ENCODE results near the gene KIAA0825. TPM values are rescaled to one million over a fixed set of nuclear protein-coding genes. Genes with fewer than 3 reads are reported as not detected.

KIAA0825 gene
- total RNA-seq, 1 experiment from 2014 or later, result 1.6 TPM

DNA sequence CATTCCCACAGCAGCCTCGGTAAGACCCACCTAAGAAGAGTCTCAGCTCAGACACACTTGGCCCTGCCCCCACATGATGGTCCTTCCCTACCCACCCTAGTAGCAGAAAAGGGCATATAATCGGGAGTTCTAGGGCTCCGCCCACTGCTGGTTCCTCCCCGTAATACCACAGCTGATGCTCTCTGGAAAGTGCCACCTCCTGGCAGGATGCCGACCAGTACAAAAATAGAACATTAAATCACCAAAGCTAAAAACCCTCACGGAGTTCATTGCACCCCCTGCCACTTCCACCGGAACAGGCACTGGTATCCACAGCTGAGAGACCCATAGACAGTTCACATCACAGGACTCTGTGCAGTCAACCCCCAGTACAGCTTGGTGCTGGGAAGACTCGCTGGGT is 271.3 kb downstream of the KIAA0825 start:
- ATAC-seq, result no peak
- no peak overlapping the region for H3K4me3 ChIP-seq (ENCODE audit: low read depth in 2 of 2, low read length in 2 of 2)
- DNase-seq (ENCODE audit: low read depth, low spot score), result no peak
- POLR2A ChIA-PET, result no interaction called here
- in situ Hi-C loops (cut with HindIII; ENCODE audit: low pct_unique_long_range_greater_than_20kb, low sequenced_read_pairs), result no loop called here
- H3K27ac ChIP-seq (ENCODE audit: low read length), result no peak overlapping the region
- BruUV-seq (replicated peaks), result no TSS peak
- intact Hi-C loops (cut with micrococcal nuclease; ENCODE audit: unreplicated experiment), result no loop called here
- TF ChIP-seq POLR2AphosphoS5 (IDR thresholded peaks at IDR 0.05; ENCODE audit: low read depth, low read length) (no peak), SIN3A (IDR thresholded peaks at IDR 0.05; ENCODE audit: borderline replicate concordance, insufficient read depth, low read depth, low read length) (no peak), TCF7L2 (IDR thresholded peaks at IDR 0.05; ENCODE audit: low read depth, low read length) (no peak)
- TF ChIP-seq, protein P1, sequence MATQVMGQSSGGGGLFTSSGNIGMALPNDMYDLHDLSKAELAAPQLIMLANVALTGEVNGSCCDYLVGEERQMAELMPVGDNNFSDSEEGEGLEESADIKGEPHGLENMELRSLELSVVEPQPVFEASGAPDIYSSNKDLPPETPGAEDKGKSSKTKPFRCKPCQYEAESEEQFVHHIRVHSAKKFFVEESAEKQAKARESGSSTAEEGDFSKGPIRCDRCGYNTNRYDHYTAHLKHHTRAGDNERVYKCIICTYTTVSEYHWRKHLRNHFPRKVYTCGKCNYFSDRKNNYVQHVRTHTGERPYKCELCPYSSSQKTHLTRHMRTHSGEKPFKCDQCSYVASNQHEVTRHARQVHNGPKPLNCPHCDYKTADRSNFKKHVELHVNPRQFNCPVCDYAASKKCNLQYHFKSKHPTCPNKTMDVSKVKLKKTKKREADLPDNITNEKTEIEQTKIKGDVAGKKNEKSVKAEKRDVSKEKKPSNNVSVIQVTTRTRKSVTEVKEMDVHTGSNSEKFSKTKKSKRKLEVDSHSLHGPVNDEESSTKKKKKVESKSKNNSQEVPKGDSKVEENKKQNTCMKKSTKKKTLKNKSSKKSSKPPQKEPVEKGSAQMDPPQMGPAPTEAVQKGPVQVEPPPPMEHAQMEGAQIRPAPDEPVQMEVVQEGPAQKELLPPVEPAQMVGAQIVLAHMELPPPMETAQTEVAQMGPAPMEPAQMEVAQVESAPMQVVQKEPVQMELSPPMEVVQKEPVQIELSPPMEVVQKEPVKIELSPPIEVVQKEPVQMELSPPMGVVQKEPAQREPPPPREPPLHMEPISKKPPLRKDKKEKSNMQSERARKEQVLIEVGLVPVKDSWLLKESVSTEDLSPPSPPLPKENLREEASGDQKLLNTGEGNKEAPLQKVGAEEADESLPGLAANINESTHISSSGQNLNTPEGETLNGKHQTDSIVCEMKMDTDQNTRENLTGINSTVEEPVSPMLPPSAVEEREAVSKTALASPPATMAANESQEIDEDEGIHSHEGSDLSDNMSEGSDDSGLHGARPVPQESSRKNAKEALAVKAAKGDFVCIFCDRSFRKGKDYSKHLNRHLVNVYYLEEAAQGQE (IDR thresholded peaks at IDR 0.05; ENCODE audit: insufficient read depth in 1 of 2, low read depth in 2 of 2, low read length in 1 of 2), result no peak
- TF ChIP-seq, protein P2, sequence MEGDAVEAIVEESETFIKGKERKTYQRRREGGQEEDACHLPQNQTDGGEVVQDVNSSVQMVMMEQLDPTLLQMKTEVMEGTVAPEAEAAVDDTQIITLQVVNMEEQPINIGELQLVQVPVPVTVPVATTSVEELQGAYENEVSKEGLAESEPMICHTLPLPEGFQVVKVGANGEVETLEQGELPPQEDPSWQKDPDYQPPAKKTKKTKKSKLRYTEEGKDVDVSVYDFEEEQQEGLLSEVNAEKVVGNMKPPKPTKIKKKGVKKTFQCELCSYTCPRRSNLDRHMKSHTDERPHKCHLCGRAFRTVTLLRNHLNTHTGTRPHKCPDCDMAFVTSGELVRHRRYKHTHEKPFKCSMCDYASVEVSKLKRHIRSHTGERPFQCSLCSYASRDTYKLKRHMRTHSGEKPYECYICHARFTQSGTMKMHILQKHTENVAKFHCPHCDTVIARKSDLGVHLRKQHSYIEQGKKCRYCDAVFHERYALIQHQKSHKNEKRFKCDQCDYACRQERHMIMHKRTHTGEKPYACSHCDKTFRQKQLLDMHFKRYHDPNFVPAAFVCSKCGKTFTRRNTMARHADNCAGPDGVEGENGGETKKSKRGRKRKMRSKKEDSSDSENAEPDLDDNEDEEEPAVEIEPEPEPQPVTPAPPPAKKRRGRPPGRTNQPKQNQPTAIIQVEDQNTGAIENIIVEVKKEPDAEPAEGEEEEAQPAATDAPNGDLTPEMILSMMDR (IDR thresholded peaks at IDR 0.05), result no peak
- CTCF ChIA-PET, result no interaction called here
- H3K36me3 ChIP-seq (ENCODE audit: control insufficient read depth, insufficient read depth, low read length), result no peaks in the 10 kb centered on the region
- H3K4me1 ChIP-seq (ENCODE audit: control insufficient read depth, insufficient read depth, low read length), result no peaks in the 10 kb centered on the region
- H3K9me3 ChIP-seq (ENCODE audit: control insufficient read depth, insufficient read depth, low read depth, low read length), result no peaks in the 10 kb centered on the region
- H3K27me3 ChIP-seq (ENCODE audit: control insufficient read depth, insufficient read depth, low read length), result no peaks in the 10 kb centered on the region

DNA sequence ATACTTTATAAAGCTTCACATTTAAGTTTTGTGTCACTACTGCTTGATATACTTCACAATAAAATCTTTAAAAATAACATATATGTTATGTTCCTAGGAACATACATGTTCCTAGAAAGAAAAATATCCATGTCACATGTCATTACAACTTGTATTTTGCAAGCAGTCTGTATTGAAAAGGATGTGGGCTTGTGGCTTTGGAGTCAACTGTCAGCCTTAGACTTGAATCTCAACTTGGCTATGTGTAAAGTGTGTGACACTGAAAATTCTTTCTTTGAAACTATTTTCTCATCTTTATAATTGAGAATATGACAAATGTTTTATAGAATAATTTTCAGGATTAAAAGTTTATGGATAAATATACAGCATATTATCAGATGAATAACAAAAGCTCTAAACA is 273.1 kb downstream of the KIAA0825 start:
- Histone ChIP-seq H3K9me3 (ENCODE audit: control insufficient read depth, insufficient read depth, low read depth, low read length) (no peaks in the 10 kb centered on the region), H3K4me1 (ENCODE audit: control insufficient read depth, insufficient read depth, low read length) (no peaks in the 10 kb centered on the region), H3K27me3 (ENCODE audit: control insufficient read depth, insufficient read depth, low read length) (no peaks in the 10 kb centered on the region), H3K27ac (ENCODE audit: low read length) (no peak overlapping the region), H3K4me3 (ENCODE audit: low read depth in 2 of 2, low read length in 2 of 2) (no peak overlapping the region), H3K36me3 (ENCODE audit: control insufficient read depth, insufficient read depth, low read length) (no peaks in the 10 kb centered on the region)
- ATAC-seq, result no peak
- TF ChIP-seq, protein P1 (IDR thresholded peaks at IDR 0.05; ENCODE audit: insufficient read depth in 1 of 2, low read depth in 2 of 2, low read length in 1 of 2), result no peak
- TF ChIP-seq POLR2AphosphoS5 (IDR thresholded peaks at IDR 0.05; ENCODE audit: low read depth, low read length) (no peak), TCF7L2 (IDR thresholded peaks at IDR 0.05; ENCODE audit: low read depth, low read length) (no peak), SIN3A (IDR thresholded peaks at IDR 0.05; ENCODE audit: borderline replicate concordance, insufficient read depth, low read depth, low read length) (no peak)
- TF ChIP-seq, protein P2 (IDR thresholded peaks at IDR 0.05), result no peak
- POLR2A ChIA-PET, result no interaction called here
- CTCF ChIA-PET, result no interaction called here
- intact Hi-C loops (cut with micrococcal nuclease; ENCODE audit: unreplicated experiment), result no loop called here
- in situ Hi-C loops (cut with HindIII; ENCODE audit: low pct_unique_long_range_greater_than_20kb, low sequenced_read_pairs), result no loop called here
- no peak for DNase-seq (ENCODE audit: low read depth, low spot score)
- BruUV-seq (replicated peaks), result no TSS peak

Data from Panc1 (cell line).